Nephron progenitor cell (in vitro differentiated cells): Measurements from ENCODE around the gene C9orf43.
A peak's percentile ranks its signal among the peaks of the same experiment; 100 is the strongest.
"Not testable (repeated sequence)": the region's sequence is repeated elsewhere in the genome, so short reads cannot be mapped to it uniquely, and the experiment has no call there.

Experiments used
- DNase-seq: peaks from one replicate; pipeline ENCODE4 v3.0.0; 2021
- H3K27ac Mint-ChIP-seq: 2 replicates; pipeline ENCODE4 v1.8.0; 2021; ENCODE audit warnings: mild to moderate bottlenecking, moderate library complexity, mixed read lengths
- H3K27me3 Mint-ChIP-seq: 2 replicates; pipeline ENCODE4 v1.8.0; 2021; ENCODE audit warnings: mild to moderate bottlenecking, low read depth, mixed read lengths; ENCODE audit not compliant: poor library complexity
- H3K36me3 Mint-ChIP-seq: 2 replicates; pipeline ENCODE4 v1.8.0; 2021; ENCODE audit warnings: low read depth, mixed read lengths
- H3K4me1 Mint-ChIP-seq: 2 replicates; pipeline ENCODE4 v1.8.0; 2021; ENCODE audit warnings: mixed read lengths
- H3K4me3 Mint-ChIP-seq: 2 replicates; pipeline ENCODE4 v1.8.0; 2021; ENCODE audit warnings: mild to moderate bottlenecking, moderate library complexity, mixed read lengths
- H3K9me3 Mint-ChIP-seq: 2 replicates; pipeline ENCODE4 v1.8.0; 2021; ENCODE audit warnings: mild to moderate bottlenecking, moderate library complexity, mixed read lengths
- CTCF ChIP-seq: fragments of 200-600 bp; sonication (generic); IDR thresholded peaks from 2 replicates; pipeline ENCODE4 v1.5.0; 2021; ENCODE audit warnings: antibody characterized with exemption

C9orf43 gene

GRCh38 chr9:113410207-113410864 lies at the start of gene C9orf43, which contains the start of gene POLE3:
C9orf43 (plus strand) TSS chr9:113410747; CDS start chr9:113413494, 2,747 bp downstream.
POLE3 (minus strand) TSS chr9:113410675; CDS start chr9:113410293, 382 bp downstream.
- DNase-seq = peak; percentile 93

GRCh38 chr9:113361304-113362018 lies 49.1 kb upstream of the C9orf43 start:
- no peak overlapping the region for H3K4me3 Mint-ChIP-seq
- H3K27me3 Mint-ChIP-seq = peaks cover 38% of the 10 kb centered on the region
- DNase-seq = no peak
- H3K27ac Mint-ChIP-seq = no peak overlapping the region
- TF ChIP-seq CTCF = no peak
- H3K9me3 Mint-ChIP-seq = no peaks in the 10 kb centered on the region
- peaks cover 18% of the 10 kb centered on the region for H3K4me1 Mint-ChIP-seq
- H3K36me3 Mint-ChIP-seq = no peaks in the 10 kb centered on the region

More at GRCh38 chr9:113410207-113410864, at the start of gene C9orf43, which contains the start of gene POLE3:
- H3K4me1 Mint-ChIP-seq = peaks cover 41% of the 10 kb centered on the region
- H3K27me3 Mint-ChIP-seq = peaks cover 4% of the 10 kb centered on the region
- H3K4me3 Mint-ChIP-seq = peak within 1 kb of the TSS; percentile 98
- no peak for TF ChIP-seq CTCF
- H3K36me3 Mint-ChIP-seq = peaks cover 21% of the 10 kb centered on the region
- no peaks in the 10 kb centered on the region for H3K9me3 Mint-ChIP-seq
- H3K27ac Mint-ChIP-seq = peak within 1 kb of the TSS; percentile 100

GRCh38 chr9:113363336-113363735 lies 47.2 kb upstream of the C9orf43 start:
- H3K4me3 Mint-ChIP-seq = no peak overlapping the region
- H3K9me3 Mint-ChIP-seq = no peaks in the 10 kb centered on the region

GRCh38 chr9:113364951-113365350 lies 45.6 kb upstream of the C9orf43 start:
- Mint-ChIP-seq H3K9me3 (no peaks in the 10 kb centered on the region), H3K27me3 (peaks cover 22% of the 10 kb centered on the region), H3K4me1 (peaks cover 18% of the 10 kb centered on the region), H3K36me3 (no peaks in the 10 kb centered on the region), H3K4me3 (no peak overlapping the region), H3K27ac (no peak overlapping the region)
- DNase-seq = no peak
- TF ChIP-seq CTCF = no peak

More at GRCh38 chr9:113363336-113363735, 47.2 kb upstream of the C9orf43 start:
- DNase-seq = no peak
- Mint-ChIP-seq H3K27me3 (peaks cover 32% of the 10 kb centered on the region), H3K4me1 (peaks cover 18% of the 10 kb centered on the region), H3K27ac (no peak overlapping the region), H3K36me3 (no peaks in the 10 kb centered on the region)
- no peak for TF ChIP-seq CTCF

GRCh38 chr9:113365652-113366051 lies 44.9 kb upstream of the C9orf43 start:
- H3K4me3 Mint-ChIP-seq, H3K9me3 Mint-ChIP-seq, H3K27ac Mint-ChIP-seq, H3K36me3 Mint-ChIP-seq, DNase-seq: not testable (repeated sequence)
- H3K27me3 Mint-ChIP-seq = peaks cover 15% of the 10 kb centered on the region
- peaks cover 18% of the 10 kb centered on the region for H3K4me1 Mint-ChIP-seq

GRCh38 chr9:113368348-113368981 lies 42.1 kb upstream of the C9orf43 start:
- H3K36me3 Mint-ChIP-seq = no peaks in the 10 kb centered on the region
- no peak overlapping the region for H3K4me3 Mint-ChIP-seq
- H3K9me3 Mint-ChIP-seq = no peaks in the 10 kb centered on the region
- no peak overlapping the region for H3K27ac Mint-ChIP-seq
- H3K4me1 Mint-ChIP-seq = peaks cover 9% of the 10 kb centered on the region
- H3K27me3 Mint-ChIP-seq = peaks cover under 1% of the 10 kb centered on the region
- TF ChIP-seq CTCF = no peak
- no peak for DNase-seq
